Loucy (cell line): Measurements from ENCODE around the gene RSPRY1.

Source experiments
- H2AFZ ChIP-seq: fragments of 200-600 bp; sonication (generic); 2 replicates; pipeline ENCODE4 v1.6.0; 2016; ENCODE audit warnings: antibody characterized with exemption, mild to moderate bottlenecking, low read length, moderate library complexity
- H3F3A ChIP-seq: fragments of 200-600 bp; 2 replicates; pipeline ENCODE4 v1.6.0; 2016; ENCODE audit warnings: antibody characterized with exemption, low read depth, mild to moderate bottlenecking
- H3K27me3 ChIP-seq: fragments of 200-600 bp; sonication (generic); 2 replicates; pipeline ENCODE4 v1.6.1; 2014; ENCODE audit warnings: low read length, mild to moderate bottlenecking; ENCODE audit not compliant: insufficient read depth, poor library complexity, severe bottlenecking
- H3K36me3 ChIP-seq: fragments of 200-600 bp; sonication (generic); 2 replicates; pipeline ENCODE4 v1.6.1; 2016; ENCODE audit warnings: low read length; ENCODE audit not compliant: insufficient read depth
- H3K4me1 ChIP-seq: fragments of 200-600 bp; sonication (generic); 2 replicates; pipeline ENCODE4 v1.5.1; 2014; ENCODE audit warnings: low read length, mild to moderate bottlenecking; ENCODE audit not compliant: insufficient read depth, poor library complexity, severe bottlenecking
- H3K4me2 ChIP-seq: fragments of 200-600 bp; sonication (generic); 2 replicates; pipeline ENCODE4 v1.6.0; 2014; ENCODE audit warnings: antibody characterized with exemption, low read length, low read depth, mild to moderate bottlenecking; ENCODE audit not compliant: poor library complexity, severe bottlenecking
- H3K4me3 ChIP-seq: fragments of 200-600 bp; sonication (generic); 2 replicates; pipeline ENCODE4 v1.5.1; 2014; ENCODE audit warnings: low read length, mild to moderate bottlenecking, mixed read lengths; ENCODE audit not compliant: poor library complexity, severe bottlenecking
- H3K79me2 ChIP-seq: fragments of 200-600 bp; sonication (generic); 2 replicates; pipeline ENCODE4 v1.6.1; 2014; ENCODE audit warnings: low read length; ENCODE audit not compliant: insufficient read depth
- H3K9ac ChIP-seq: fragments of 200-600 bp; sonication (generic); 2 replicates; pipeline ENCODE4 v1.6.0; 2014; ENCODE audit warnings: mild to moderate bottlenecking, low read depth, low read length, moderate library complexity; ENCODE audit not compliant: poor library complexity, severe bottlenecking
- H3K9me2 ChIP-seq: fragments of 200-600 bp; sonication (generic); replicated peaks from 2 replicates; pipeline ENCODE4 v1.6.1; 2016; ENCODE audit warnings: low read depth, low read length, mixed read lengths
- H3K9me3 ChIP-seq: fragments of 200-600 bp; sonication (generic); 2 replicates; pipeline ENCODE4 v1.6.1; 2014; ENCODE audit warnings: mild to moderate bottlenecking, antibody characterized with exemption, low read length, low read depth; ENCODE audit not compliant: insufficient read depth
- H4K20me1 ChIP-seq: fragments of 200-600 bp; sonication (generic); 2 replicates; pipeline ENCODE4 v1.6.0; 2014; ENCODE audit warnings: antibody characterized with exemption, low read length, mild to moderate bottlenecking; ENCODE audit not compliant: insufficient read depth, poor library complexity, severe bottlenecking
- EZH2phosphoT487 ChIP-seq: fragments of 200-600 bp; IDR thresholded peaks from 2 replicates; pipeline ENCODE4 v1.6.1; 2018; ENCODE audit warnings: antibody characterized with exemption, mild to moderate bottlenecking, moderate library complexity, borderline replicate concordance
- TF ChIP-seq, protein P1 (sequence below): fragments of 200-600 bp; sonication (generic); conservative IDR thresholded peaks from 2 replicates; pipeline ENCODE4 v1.5.1; 2014; ENCODE audit warnings: mild to moderate bottlenecking, antibody characterized with exemption, low read length

Gene RSPRY1

DNA sequence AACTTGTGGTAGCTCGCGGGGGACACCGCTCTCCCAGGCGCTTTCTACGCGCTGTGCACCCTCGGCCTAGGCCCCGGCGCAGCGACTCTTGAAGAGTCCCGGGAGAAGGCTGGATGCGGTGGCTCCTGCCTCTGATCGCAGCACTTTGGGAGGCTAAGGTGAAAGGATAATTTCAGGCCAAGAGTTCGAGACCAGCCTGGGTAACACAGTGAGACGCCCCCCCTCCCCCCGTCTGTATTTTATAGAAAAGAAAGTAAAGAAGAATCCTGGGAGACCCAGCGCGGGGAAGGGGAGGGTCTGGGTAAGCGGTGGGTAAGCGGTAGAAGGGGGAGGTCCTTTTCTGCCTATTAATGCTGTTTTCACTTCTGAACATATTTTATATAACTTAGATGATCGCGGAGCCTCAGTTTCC, 98.8 kb downstream of the RSPRY1 start:
- Histone ChIP-seq H3F3A (no peaks in the 10 kb centered on the region), H3K4me2 (no peak overlapping the region), H3K4me1 (no peaks in the 10 kb centered on the region), H4K20me1 (no peaks in the 10 kb centered on the region), H3K79me2 (no peaks in the 10 kb centered on the region), H3K9me2 (no peaks in the 10 kb centered on the region), H2AFZ (no peak overlapping the region), H3K9ac (no peak overlapping the region), H3K4me3 (no peak overlapping the region), H3K9me3 (no peaks in the 10 kb centered on the region), H3K36me3 (no peaks in the 10 kb centered on the region), H3K27me3 (peaks cover 5% of the 10 kb centered on the region)
- TF ChIP-seq, protein P1, sequence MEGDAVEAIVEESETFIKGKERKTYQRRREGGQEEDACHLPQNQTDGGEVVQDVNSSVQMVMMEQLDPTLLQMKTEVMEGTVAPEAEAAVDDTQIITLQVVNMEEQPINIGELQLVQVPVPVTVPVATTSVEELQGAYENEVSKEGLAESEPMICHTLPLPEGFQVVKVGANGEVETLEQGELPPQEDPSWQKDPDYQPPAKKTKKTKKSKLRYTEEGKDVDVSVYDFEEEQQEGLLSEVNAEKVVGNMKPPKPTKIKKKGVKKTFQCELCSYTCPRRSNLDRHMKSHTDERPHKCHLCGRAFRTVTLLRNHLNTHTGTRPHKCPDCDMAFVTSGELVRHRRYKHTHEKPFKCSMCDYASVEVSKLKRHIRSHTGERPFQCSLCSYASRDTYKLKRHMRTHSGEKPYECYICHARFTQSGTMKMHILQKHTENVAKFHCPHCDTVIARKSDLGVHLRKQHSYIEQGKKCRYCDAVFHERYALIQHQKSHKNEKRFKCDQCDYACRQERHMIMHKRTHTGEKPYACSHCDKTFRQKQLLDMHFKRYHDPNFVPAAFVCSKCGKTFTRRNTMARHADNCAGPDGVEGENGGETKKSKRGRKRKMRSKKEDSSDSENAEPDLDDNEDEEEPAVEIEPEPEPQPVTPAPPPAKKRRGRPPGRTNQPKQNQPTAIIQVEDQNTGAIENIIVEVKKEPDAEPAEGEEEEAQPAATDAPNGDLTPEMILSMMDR, result no peak
- no peak for TF ChIP-seq EZH2phosphoT487

GRCh38 chr16:57285379-57285778, 99.2 kb downstream of the RSPRY1 start:
- Histone ChIP-seq H3K4me2 (no peak overlapping the region), H3K4me1 (no peaks in the 10 kb centered on the region), H4K20me1 (no peaks in the 10 kb centered on the region), H3K4me3 (no peak overlapping the region), H2AFZ (no peak overlapping the region), H3K9me3 (no peaks in the 10 kb centered on the region), H3K9me2 (no peaks in the 10 kb centered on the region), H3K36me3 (no peaks in the 10 kb centered on the region), H3F3A (no peaks in the 10 kb centered on the region), H3K9ac (no peak overlapping the region), H3K27me3 (peaks cover 5% of the 10 kb centered on the region), H3K79me2 (no peaks in the 10 kb centered on the region)
- TF ChIP-seq, protein P1, result no peak
- TF ChIP-seq EZH2phosphoT487, result no peak

DNA sequence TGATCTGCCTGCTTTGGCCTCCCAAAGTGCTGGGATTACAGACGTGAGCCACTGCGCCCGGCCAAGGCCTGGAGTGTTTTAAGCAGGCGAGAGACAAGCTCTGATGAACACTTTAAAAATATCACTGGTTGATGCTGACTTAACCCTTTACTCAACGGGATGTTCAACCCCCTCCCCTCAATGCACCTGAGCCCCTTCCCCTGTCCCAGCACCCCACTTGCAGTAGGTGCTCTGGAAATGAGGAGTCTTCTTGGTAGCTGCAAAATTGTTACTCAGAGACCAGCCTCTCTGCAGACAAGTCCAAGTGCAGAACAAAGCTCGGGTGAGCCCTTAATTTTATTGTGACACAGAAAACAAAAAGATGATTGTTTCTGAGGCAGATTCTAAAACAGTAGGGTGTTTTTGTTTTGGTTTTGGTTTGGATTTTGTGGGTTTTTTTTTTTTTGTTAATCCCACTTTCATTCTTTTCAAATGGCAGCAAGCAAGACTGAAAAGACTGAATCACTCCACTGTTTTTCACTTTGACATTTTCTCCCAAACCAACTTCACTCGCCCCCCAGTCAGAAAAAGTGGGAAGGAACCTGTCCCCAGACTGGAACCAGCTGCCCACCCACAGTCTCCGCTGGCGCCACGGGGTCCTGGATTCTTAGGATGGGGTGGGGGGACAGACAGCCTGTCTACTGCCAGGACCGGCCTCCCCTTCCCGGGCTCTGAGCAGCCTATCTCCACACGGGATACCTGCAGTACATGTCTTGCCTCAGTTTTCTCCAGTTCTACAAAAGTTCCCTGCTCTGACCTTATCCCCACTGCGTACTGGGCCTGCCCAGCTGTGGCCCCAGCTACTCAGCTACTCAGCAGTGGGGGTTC, 103.5 kb downstream of the RSPRY1 start:
- Histone ChIP-seq H3K9me2 (no peaks in the 10 kb centered on the region), H3K9ac (no peak overlapping the region), H4K20me1 (no peaks in the 10 kb centered on the region), H3K4me2 (no peak overlapping the region), H3K4me3 (no peak overlapping the region), H2AFZ (no peak overlapping the region), H3K36me3 (no peaks in the 10 kb centered on the region), H3K9me3 (no peaks in the 10 kb centered on the region), H3K4me1 (no peaks in the 10 kb centered on the region), H3K79me2 (no peaks in the 10 kb centered on the region), H3F3A (no peaks in the 10 kb centered on the region), H3K27me3 (no peaks in the 10 kb centered on the region)
- no peak for TF ChIP-seq EZH2phosphoT487
- TF ChIP-seq, protein P1, result no peak
